Right atrium auricular region (tissue), 2 donors: Measurements from ENCODE around the gene AFAP1L1. TPM values are rescaled to one million over a fixed set of nuclear protein-coding genes. Genes with fewer than 3 reads are reported as not detected.

Source experiments
- DNase-seq: peaks from one replicate; pipeline ENCODE4 v3.0.0-alpha.2; 2019; ENCODE audit warnings: low spot score
- H3K27ac ChIP-seq, 2 donors: fragments of 200-600 bp; sonication (generic); 1 replicate in 1 of 2; 2 replicates in 1 of 2; pipeline ENCODE4 v1.5.1; 2016 to 2019
- H3K27me3 ChIP-seq, 2 donors: fragments of 200-600 bp; sonication (generic); one replicate each; pipeline versions ENCODE4 v1.5.1 to v1.6.0; 2017 to 2019
- H3K36me3 ChIP-seq: fragments of 200-600 bp; sonication (generic); one replicate; pipeline ENCODE4 v1.5.1; 2016
- H3K4me1 ChIP-seq, 2 donors: fragments of 200-600 bp; sonication (generic); one replicate each; pipeline versions ENCODE4 v1.5.1 to v1.6.0; 2017 to 2019
- H3K4me3 ChIP-seq, 2 donors: fragments of 200-600 bp; sonication (generic); 1 replicate in 1 of 2; 2 replicates in 1 of 2; pipeline ENCODE4 v1.5.1; 2017 to 2019; ENCODE audit warnings: mild to moderate bottlenecking in 1 of 2, moderate library complexity in 1 of 2
- H3K9me3 ChIP-seq, 2 donors: fragments of 200-600 bp; sonication (generic); one replicate each; pipeline ENCODE4 v1.5.1; 2019
- total RNA-seq, 2 donors: library from RNA; depleted of rRNA; stranded (reverse); fragments of >200 nt; gene quantifications; one replicate each; pipeline ENCODE4 v1.1.0, GENCODE V29; 2016
- TF ChIP-seq, protein P1 (sequence below), 2 donors: fragments of 200-600 bp; sonication (generic); IDR thresholded peaks; one replicate each; pipeline ENCODE4 v1.5.1; 2019; ENCODE audit warnings: antibody characterized with exemption in 2 of 2

Gene AFAP1L1
- total RNA-seq, 2 donors from 2014 or later, result 45.6 to 48.9 TPM

DNA sequence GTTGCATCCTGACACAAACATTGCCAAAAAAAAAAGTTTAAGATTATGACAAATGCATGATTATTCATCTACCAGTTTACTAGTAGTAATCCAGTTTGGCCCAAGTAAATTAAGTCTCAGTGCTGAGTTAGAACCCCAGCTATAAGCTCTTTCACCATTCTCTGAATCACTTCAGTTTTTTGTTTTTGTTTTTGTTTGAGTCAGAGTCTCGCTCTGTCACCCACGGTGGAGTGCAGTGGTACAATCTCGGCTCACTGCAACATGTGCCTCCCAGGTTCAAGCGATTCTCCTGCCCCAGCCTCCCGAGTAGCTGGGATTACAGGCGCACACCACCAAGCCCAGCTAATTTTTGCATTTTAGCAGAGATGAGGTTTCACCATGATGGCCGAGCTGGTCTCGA lies 84.7 kb downstream of the AFAP1L1 start:
- DNase-seq, result no peak
- Histone ChIP-seq H3K9me3 (no peaks in the 10 kb centered on the region), H3K27me3 (no peaks in the 10 kb centered on the region), H3K36me3 (peaks cover 15% of the 10 kb centered on the region), H3K27ac (no peak overlapping the region), H3K4me1 (peaks cover 0 to 12% of the 10 kb centered on the region in 2 donors), H3K4me3 (no peak overlapping the region)
- TF ChIP-seq, protein P1, sequence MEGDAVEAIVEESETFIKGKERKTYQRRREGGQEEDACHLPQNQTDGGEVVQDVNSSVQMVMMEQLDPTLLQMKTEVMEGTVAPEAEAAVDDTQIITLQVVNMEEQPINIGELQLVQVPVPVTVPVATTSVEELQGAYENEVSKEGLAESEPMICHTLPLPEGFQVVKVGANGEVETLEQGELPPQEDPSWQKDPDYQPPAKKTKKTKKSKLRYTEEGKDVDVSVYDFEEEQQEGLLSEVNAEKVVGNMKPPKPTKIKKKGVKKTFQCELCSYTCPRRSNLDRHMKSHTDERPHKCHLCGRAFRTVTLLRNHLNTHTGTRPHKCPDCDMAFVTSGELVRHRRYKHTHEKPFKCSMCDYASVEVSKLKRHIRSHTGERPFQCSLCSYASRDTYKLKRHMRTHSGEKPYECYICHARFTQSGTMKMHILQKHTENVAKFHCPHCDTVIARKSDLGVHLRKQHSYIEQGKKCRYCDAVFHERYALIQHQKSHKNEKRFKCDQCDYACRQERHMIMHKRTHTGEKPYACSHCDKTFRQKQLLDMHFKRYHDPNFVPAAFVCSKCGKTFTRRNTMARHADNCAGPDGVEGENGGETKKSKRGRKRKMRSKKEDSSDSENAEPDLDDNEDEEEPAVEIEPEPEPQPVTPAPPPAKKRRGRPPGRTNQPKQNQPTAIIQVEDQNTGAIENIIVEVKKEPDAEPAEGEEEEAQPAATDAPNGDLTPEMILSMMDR (IDR thresholded peaks at IDR 0.05), result no peak

GRCh38 chr5:149357370-149358293 lies 86.0 kb downstream of the AFAP1L1 start, which contains the start of gene PCYOX1L:
Gene PCYOX1L (plus strand): TSS chr5:149358046. CDS start chr5:149358069, 23 bp downstream.
- DNase-seq, result peak; percentile 97
- TF ChIP-seq, protein P1 (IDR thresholded peaks at IDR 0.05), result no peak
- peaks cover 4% of the 10 kb centered on the region for H3K36me3 ChIP-seq
- H3K27ac ChIP-seq, result peak within 1 kb of the TSS; percentile 79 to 80
- no peaks in the 10 kb centered on the region for H3K9me3 ChIP-seq
- H3K27me3 ChIP-seq, result no peaks in the 10 kb centered on the region
- peaks cover 0 to 12% of the 10 kb centered on the region in 2 donors for H3K4me1 ChIP-seq
- H3K4me3 ChIP-seq, result peak within 1 kb of the TSS; percentile 70 to 74

- no peaks in the 10 kb centered on the region for H3K36me3 ChIP-seq
- H3K27ac ChIP-seq, result peak overlapping the region; percentile 79 to 80
- TF ChIP-seq, protein P1 (IDR thresholded peaks at IDR 0.05), result no peak
- no peak for DNase-seq
- H3K4me1 ChIP-seq, result peaks cover 0 to 12% of the 10 kb centered on the region in 2 donors
- H3K4me3 ChIP-seq, result peak overlapping the region; percentile 70 to 74
- no peaks in the 10 kb centered on the region for H3K27me3 ChIP-seq
- H3K9me3 ChIP-seq, result no peaks in the 10 kb centered on the region
Observed at GRCh38 chr5:149358294-149358651, 86.6 kb downstream of the AFAP1L1 start.

GRCh38 chr5:149358868-149359495 lies 87.3 kb downstream of the AFAP1L1 start:
- no peaks in the 10 kb centered on the region for H3K36me3 ChIP-seq
- TF ChIP-seq, protein P1 (IDR thresholded peaks at IDR 0.05), result no peak
- H3K27me3 ChIP-seq, result no peaks in the 10 kb centered on the region
- H3K27ac ChIP-seq, result no peak overlapping the region
- peaks cover 0 to 12% of the 10 kb centered on the region in 2 donors for H3K4me1 ChIP-seq
- no peak overlapping the region for H3K4me3 ChIP-seq
- DNase-seq, result no peak
- H3K9me3 ChIP-seq, result no peaks in the 10 kb centered on the region

- H3K9me3 ChIP-seq, result no peaks in the 10 kb centered on the region
- H3K4me1 ChIP-seq, result peaks cover 0 to 12% of the 10 kb centered on the region in 2 donors
- no peaks in the 10 kb centered on the region for H3K36me3 ChIP-seq
- TF ChIP-seq, protein P1 (IDR thresholded peaks at IDR 0.05), result no peak
- no peak overlapping the region for H3K27ac ChIP-seq
- no peaks in the 10 kb centered on the region for H3K27me3 ChIP-seq
- no peak overlapping the region for H3K4me3 ChIP-seq
- DNase-seq, result no peak
Observed at GRCh38 chr5:149360272-149360671, 88.6 kb downstream of the AFAP1L1 start.
